Stimulated activated CD4-positive, alpha-beta T cell treated with anti-CD3 and anti-CD28 coated beads, Interleukin-1b, Interleukin-23, amount 100 ng/mL, for 48 hours (primary cell): Measurements from ENCODE around the gene CCL25.
"Not testable (repeated sequence)": the region's sequence is repeated elsewhere in the genome, so short reads cannot be mapped to it uniquely, and the experiment has no call there.

ENCODE experiments used
- DNase-seq: peaks from one replicate; pipeline ENCODE4 v3.0.0-alpha.2; 2020

Gene CCL25

GRCh38 chr19:8087876-8088275 is 35.3 kb downstream of the CCL25 start:
- DNase-seq = no peak

- DNase-seq = no peak
Observed at GRCh38 chr19:8088752-8089663, 36.4 kb downstream of the CCL25 start.

- no peak for DNase-seq
Observed at GRCh38 chr19:8089664-8090601, 37.4 kb downstream of the CCL25 start.

- DNase-seq = no peak
Observed at GRCh38 chr19:8090950-8091349, 38.4 kb downstream of the CCL25 start.

- no peak for DNase-seq
Observed at GRCh38 chr19:8093740-8094139, 41.2 kb downstream of the CCL25 start.

- DNase-seq = no peak
Observed at GRCh38 chr19:8094336-8094735, 41.8 kb downstream of the CCL25 start.

GRCh38 chr19:8095354-8095886 is 42.9 kb downstream of the CCL25 start:
- no peak for DNase-seq

- DNase-seq = no peak
Observed at GRCh38 chr19:8096071-8096470, 43.5 kb downstream of the CCL25 start.

GRCh38 chr19:8097198-8097597 is 44.6 kb downstream of the CCL25 start:
- DNase-seq = no peak

- no peak for DNase-seq
Observed at GRCh38 chr19:8097681-8098567, 45.4 kb downstream of the CCL25 start.

- DNase-seq = no peak
Observed at GRCh38 chr19:8101311-8101710, 48.8 kb downstream of the CCL25 start.

- DNase-seq = not testable (repeated sequence)
Observed at GRCh38 chr19:8101910-8102309, 49.4 kb downstream of the CCL25 start.

GRCh38 chr19:8105471-8105870 is 52.9 kb downstream of the CCL25 start:
- no peak for DNase-seq

- no peak for DNase-seq
Observed at GRCh38 chr19:8107301-8107903, 54.8 kb downstream of the CCL25 start.

- no peak for DNase-seq
Observed at GRCh38 chr19:8108560-8109445, 56.2 kb downstream of the CCL25 start.

- DNase-seq = no peak
Observed at GRCh38 chr19:8109455-8109854, 56.9 kb downstream of the CCL25 start.

GRCh38 chr19:8109890-8110662 is 57.5 kb downstream of the CCL25 start:
- no peak for DNase-seq

- DNase-seq = no peak
Observed at GRCh38 chr19:8110931-8111330, 58.4 kb downstream of the CCL25 start.

GRCh38 chr19:8111376-8111775 is 58.8 kb downstream of the CCL25 start:
- DNase-seq = no peak
